Body of pancreas (tissue), 4 donors: ENCODE results near the gene C6orf62. TPM values are rescaled to one million over a fixed set of nuclear protein-coding genes. Genes with fewer than 3 reads are reported as not detected.

Experiments used
- ATAC-seq: fragments of 150-250 bp; one replicate; pipeline ENCODE4 v1.9.1; 2016
- DNase-seq, 4 donors: peaks; one replicate each; pipeline ENCODE4 v3.0.0-alpha.2; 2019
- H3K27ac ChIP-seq, 4 donors: fragments of 200-600 bp; sonication (generic); 1 replicate in 3 of 4; 2 replicates in 1 of 4; pipeline versions ENCODE4 v1.5.1 to v1.6.1; 2016 to 2019; ENCODE audit warnings: mild to moderate bottlenecking in 1 of 4, mixed read lengths in 1 of 4, moderate library complexity in 1 of 4
- H3K27me3 ChIP-seq, 2 donors: fragments of 200-600 bp; sonication (generic); one replicate each; pipeline ENCODE4 v1.6.0; 2016; ENCODE audit warnings: mild to moderate bottlenecking in 1 of 2
- H3K36me3 ChIP-seq, 2 donors: fragments of 200-600 bp; sonication (generic); replicated peaks in 1 of 2; 2 replicates each; pipeline ENCODE4 v1.5.1; 2016; ENCODE audit warnings: low read depth in 2 of 2; ENCODE audit not compliant: insufficient read depth in 1 of 2
- H3K4me1 ChIP-seq: fragments of 200-600 bp; sonication (generic); one replicate; pipeline ENCODE4 v1.6.0; 2016
- H3K4me3 ChIP-seq, 2 donors: fragments of 200-600 bp; sonication (generic); 1 replicate in 1 of 2; 2 replicates in 1 of 2; pipeline ENCODE4 v1.5.1; 2016 to 2019
- H3K9me3 ChIP-seq, 3 donors: fragments of 200-600 bp; sonication (generic); 1 replicate in 2 of 3; 2 replicates in 1 of 3; pipeline ENCODE4 v1.5.1; 2016
- CTCF ChIP-seq, 7 experiments: fragments of 450-650 bp in 4 of 7; fragments of 200-600 bp in 3 of 7; sonication (generic) in 3 of 7; IDR thresholded peaks; one replicate each; pipeline ENCODE4 v1.5.1; 2016 to 2019; ENCODE audit warnings: antibody characterized with exemption in 7 of 7
- POLR2A ChIP-seq, 3 donors: fragments of 450-650 bp; IDR thresholded peaks; one replicate each; pipeline ENCODE4 v1.6.1; 2016; ENCODE audit warnings: antibody characterized with exemption in 3 of 3, mild to moderate bottlenecking in 2 of 3
- WGBS, 2 donors: methylation state at CpG; one replicate each; pipeline ENCODE4 v1.1.5; 2017; 5-methylcytosine and 5-hydroxymethylcytosine counted together
- intact Hi-C: fragments of 100-400 bp; cut with DNase I; formaldehyde crosslinking; loops from one replicate; pipeline ENCODE4 v1.15.1; 2023
- total RNA-seq, 2 donors: library from RNA; depleted of rRNA; stranded (reverse); fragments of >200 nt; gene quantifications; one replicate each; pipeline ENCODE4 v1.1.0, GENCODE V29; 2016

The C6orf62 gene
- total RNA-seq, 2 donors from 2014 or later: 46.5 to 70.0 TPM

- no peak overlapping the region for H3K4me3 ChIP-seq
- H3K36me3 ChIP-seq: peaks cover 0 to 2% of the 10 kb centered on the region in 2 donors
- no peak overlapping the region for H3K27ac ChIP-seq
- no peaks in the 10 kb centered on the region for H3K27me3 ChIP-seq
- DNase-seq (no peak), ATAC-seq (no peak)
- TF ChIP-seq CTCF (IDR thresholded peaks at IDR 0.05) (no peak), POLR2A (IDR thresholded peaks at IDR 0.05) (no peak)
- 83 to 87% methylated on average over 2 of the region's 2 CpGs for WGBS, 2 donors
- H3K9me3 ChIP-seq: no peaks in the 10 kb centered on the region
- intact Hi-C loops: loop anchor here (5.0 kb wide), 1 partner anchor 103 kb away; no protein-coding TSS in a partner anchor
- H3K4me1 ChIP-seq: no peaks in the 10 kb centered on the region
These were observed 29.0 kb downstream of the C6orf62 start for GRCh38 chr6:24689964-24690363.

GRCh38 chr6:24686946-24687345 is 32.0 kb downstream of the C6orf62 start:
- H3K4me3 ChIP-seq: no peak overlapping the region
- DNase-seq: no peak
- no peaks in the 10 kb centered on the region for H3K4me1 ChIP-seq
- no peak overlapping the region for H3K27ac ChIP-seq
- H3K9me3 ChIP-seq: no peaks in the 10 kb centered on the region
- intact Hi-C loops: no loop called here
- TF ChIP-seq POLR2A (IDR thresholded peaks at IDR 0.05) (no peak), CTCF (IDR thresholded peaks at IDR 0.05) (no peak)
- 73 to 86% methylated on average over 4 of the region's 4 CpGs for WGBS, 2 donors
- H3K27me3 ChIP-seq: no peaks in the 10 kb centered on the region
- no peak for ATAC-seq
- H3K36me3 ChIP-seq: peaks cover 0 to 2% of the 10 kb centered on the region in 2 donors

- Histone ChIP-seq H3K4me1 (no peaks in the 10 kb centered on the region), H3K27ac (no peak overlapping the region), H3K27me3 (no peaks in the 10 kb centered on the region), H3K9me3 (no peaks in the 10 kb centered on the region), H3K36me3 (peaks cover 0 to 2% of the 10 kb centered on the region in 2 donors), H3K4me3 (no peak overlapping the region)
- WGBS, 2 donors: 95% methylated on average over 1 of the region's 1 CpG
- ATAC-seq (no peak), DNase-seq (no peak)
- intact Hi-C loops: no loop called here
- TF ChIP-seq POLR2A (IDR thresholded peaks at IDR 0.05) (no peak), CTCF (IDR thresholded peaks at IDR 0.05) (no peak)
These were observed 32.5 kb downstream of the C6orf62 start for GRCh38 chr6:24686408-24686807.

- DNase-seq (no peak), ATAC-seq (no peak)
- Histone ChIP-seq H3K4me1 (peaks cover 6% of the 10 kb centered on the region), H3K36me3 (peaks cover 0 to 2% of the 10 kb centered on the region in 2 donors), H3K27ac (peak overlapping the region in 1 of 4 donors; percentile 28), H3K27me3 (no peaks in the 10 kb centered on the region), H3K4me3 (no peak overlapping the region), H3K9me3 (no peaks in the 10 kb centered on the region)
- TF ChIP-seq POLR2A (IDR thresholded peaks at IDR 0.05): no peak
- no peak for TF ChIP-seq CTCF (IDR thresholded peaks at IDR 0.05)
- 68 to 87% methylated on average over 12 of the region's 12 CpGs for WGBS, 2 donors
- intact Hi-C loops: no loop called here
These were observed 35.4 kb downstream of the C6orf62 start for GRCh38 chr6:24683297-24684296.
